Activated CD4-positive, alpha-beta memory T cell treated with anti-CD3 and anti-CD28 coated beads, Interleukin-2, amount 10 ng/mL, durations not matched to agents 7 days and 5 days (primary cell): ENCODE data around the gene PDGFA. TPM values are rescaled to one million over a fixed set of nuclear protein-coding genes. Genes with fewer than 3 reads are reported as not detected.

Experiments used
- CTCF ChIA-PET: fragments of 350-600 bp; sonication (Branson Sonifier 250); formaldehyde crosslinking; loops from one replicate; lab custom pipeline; 2021; ENCODE audit warnings: antibody characterized with exemption, inconsistent platforms; lab: Charles Lee
- POLR2A ChIA-PET: fragments of 350-600 bp; sonication (Branson Sonifier 250); formaldehyde crosslinking; loops from one replicate; lab custom pipeline; 2021; ENCODE audit warnings: antibody characterized with exemption; lab: Charles Lee
- DNase-seq: peaks from one replicate; pipeline ENCODE4 v3.0.0-alpha.2; 2020
- H3K27ac Mint-ChIP-seq: one replicate; pipeline ENCODE4 v1.8.0; 2021; ENCODE audit warnings: mild to moderate bottlenecking, mixed read lengths
- H3K27me3 Mint-ChIP-seq: one replicate; pipeline ENCODE4 v1.8.0; 2021; ENCODE audit warnings: mixed read lengths
- H3K36me3 Mint-ChIP-seq: one replicate; pipeline ENCODE4 v1.8.0; 2021; ENCODE audit warnings: low read depth, mixed read lengths
- H3K4me1 Mint-ChIP-seq: one replicate; pipeline ENCODE4 v1.8.0; 2021; ENCODE audit warnings: mixed read lengths
- H3K4me3 Mint-ChIP-seq: one replicate; pipeline ENCODE4 v1.8.0; 2021; ENCODE audit warnings: mild to moderate bottlenecking, mixed read lengths
- H3K9me3 Mint-ChIP-seq: one replicate; pipeline ENCODE4 v1.8.0; 2021; ENCODE audit warnings: mixed read lengths
- total RNA-seq, 2 experiments: library from RNA; stranded (reverse); gene quantifications; one replicate each; pipeline ENCODE4 v1.2.3, GENCODE V29; 2021

The PDGFA gene
- total RNA-seq, 2 experiments from 2014 or later, result 0.70 to 0.73 TPM

DNA sequence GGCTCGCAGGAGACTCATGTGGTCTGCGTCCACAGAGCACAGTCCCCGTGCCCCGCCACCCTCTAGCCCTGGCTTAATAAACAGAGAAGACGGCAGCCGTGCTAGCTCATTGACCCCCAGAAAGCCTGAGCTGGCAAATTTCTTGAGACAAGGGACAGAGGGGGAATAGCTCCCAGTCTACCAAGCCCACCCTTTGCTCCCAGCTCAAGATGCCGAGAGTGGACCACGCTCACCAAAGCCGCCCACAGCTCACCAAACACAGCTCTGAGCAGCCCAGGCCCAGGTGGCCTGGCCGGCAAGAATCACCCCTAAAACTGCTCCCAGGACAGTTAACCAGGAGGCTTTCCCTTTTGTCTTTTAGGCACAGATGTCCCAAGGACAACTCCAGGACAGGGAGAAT lies 5.4 kb downstream of the PDGFA start:
- CTCF ChIA-PET, result no interaction called here
- H3K36me3 Mint-ChIP-seq, result no peaks in the 10 kb centered on the region

DNA sequence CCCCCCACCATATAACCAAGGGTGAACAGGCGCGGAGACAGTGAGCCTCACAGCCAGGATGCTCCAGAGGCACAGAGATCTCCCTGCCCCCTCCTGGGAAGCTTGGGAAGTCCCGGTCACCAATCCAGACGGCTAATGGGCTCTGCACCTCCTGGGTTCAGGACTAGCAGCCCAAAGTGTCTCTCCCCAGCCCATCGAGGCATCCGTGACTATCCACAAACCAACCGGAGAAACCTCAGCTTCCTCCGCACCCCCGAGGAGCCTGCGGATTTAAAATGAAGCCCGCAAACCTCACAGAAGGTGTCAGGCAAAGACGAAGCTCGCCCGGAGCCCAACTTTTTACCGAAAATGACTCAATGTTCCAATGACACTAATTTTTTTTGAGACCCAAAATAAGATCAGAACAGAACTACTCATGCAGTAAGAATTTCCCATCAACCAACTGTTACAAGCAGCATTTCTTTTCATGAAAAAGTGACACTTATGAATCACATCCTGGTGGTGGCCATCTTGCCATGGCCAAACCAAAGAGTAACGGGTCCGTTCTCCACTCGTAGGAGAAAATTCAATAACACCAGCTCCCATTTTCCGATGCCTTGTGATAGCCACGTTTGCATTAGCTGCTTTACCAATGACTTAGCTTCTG lies 6.0 kb downstream of the PDGFA start:
- Mint-ChIP-seq H3K36me3 (no peaks in the 10 kb centered on the region), H3K4me1 (peaks cover 15% of the 10 kb centered on the region), H3K4me3 (no peak overlapping the region), H3K27ac (no peak overlapping the region), H3K27me3 (peaks cover 24% of the 10 kb centered on the region), H3K9me3 (no peaks in the 10 kb centered on the region)
- POLR2A ChIA-PET, result no interaction called here
- CTCF ChIA-PET, result no interaction called here
- no peak for DNase-seq

More for the DNA sequence above, 5.4 kb downstream of the PDGFA start:
- Mint-ChIP-seq H3K4me3 (no peak overlapping the region), H3K27me3 (peaks cover 24% of the 10 kb centered on the region), H3K4me1 (peaks cover 15% of the 10 kb centered on the region), H3K9me3 (no peaks in the 10 kb centered on the region), H3K27ac (no peak overlapping the region)
- DNase-seq, result no peak
- POLR2A ChIA-PET, result no interaction called here

DNA sequence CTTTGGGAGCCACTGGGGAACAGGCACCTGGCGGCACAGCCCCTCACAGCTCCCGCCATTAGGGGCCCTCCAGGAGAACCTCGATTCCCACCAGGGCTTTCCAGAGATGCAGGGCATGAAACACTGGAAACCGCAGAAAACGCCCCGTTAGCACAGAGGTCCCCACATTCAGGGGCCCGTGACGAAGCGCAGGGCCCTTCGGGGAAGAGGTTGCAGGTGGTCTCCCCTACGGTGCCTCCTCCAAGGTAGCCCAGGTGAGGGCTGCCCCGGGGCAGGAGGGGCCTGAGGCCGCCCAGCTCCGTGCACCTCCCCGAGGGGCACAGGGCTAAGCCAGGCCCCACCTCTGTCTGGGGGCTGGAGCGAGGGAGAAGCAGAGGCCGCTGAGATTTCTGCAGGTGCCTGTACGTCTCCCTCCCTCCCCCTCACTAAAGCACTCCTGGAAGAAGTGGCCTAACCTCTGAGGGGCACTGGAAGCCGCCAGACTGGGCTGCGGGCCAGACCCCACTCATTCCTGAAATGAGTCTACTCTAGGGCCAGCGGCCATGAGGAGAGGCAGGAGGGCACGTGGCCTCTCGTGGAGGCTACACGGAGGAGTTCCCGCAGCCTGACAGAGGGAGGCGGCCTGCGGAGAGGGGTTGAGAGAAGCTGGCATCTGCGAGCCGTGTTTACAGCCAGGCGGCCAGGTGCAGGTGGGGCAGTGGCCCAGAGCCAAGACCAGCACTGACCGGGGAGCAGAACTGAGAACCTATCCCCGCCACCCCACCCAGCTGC lies 6.9 kb downstream of the PDGFA start:
- Mint-ChIP-seq H3K9me3 (no peaks in the 10 kb centered on the region), H3K27ac (no peak overlapping the region), H3K36me3 (no peaks in the 10 kb centered on the region), H3K4me1 (peaks cover 9% of the 10 kb centered on the region), H3K4me3 (no peak overlapping the region), H3K27me3 (peaks cover 18% of the 10 kb centered on the region)
- no peak for DNase-seq
- POLR2A ChIA-PET, result no interaction called here
- CTCF ChIA-PET, result no interaction called here

DNA sequence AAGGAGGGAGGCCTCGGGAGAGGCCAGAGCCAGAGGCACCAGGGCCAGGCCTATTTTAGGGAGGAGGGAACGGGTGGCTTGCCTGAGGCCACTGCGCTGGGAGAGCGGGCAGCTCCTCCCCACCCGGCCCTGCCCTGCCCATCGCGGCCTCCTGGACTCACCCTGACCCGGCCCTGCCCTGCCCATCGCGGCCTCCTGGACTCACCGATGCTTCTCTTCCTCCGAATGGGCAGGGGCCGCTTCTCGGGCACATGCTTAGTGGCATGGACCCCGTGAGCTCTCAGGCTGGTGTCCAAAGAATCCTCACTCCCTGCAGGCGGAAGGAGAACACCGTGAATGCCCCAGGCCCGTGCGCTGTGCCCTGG lies 7.5 kb downstream of the PDGFA start:
- H3K36me3 Mint-ChIP-seq, result no peaks in the 10 kb centered on the region
- H3K4me3 Mint-ChIP-seq, result no peak overlapping the region
- ChIA-PET POLR2A (no interaction called here), CTCF (no interaction called here)
- H3K27ac Mint-ChIP-seq, result no peak overlapping the region
- H3K4me1 Mint-ChIP-seq, result peaks cover 8% of the 10 kb centered on the region
- H3K9me3 Mint-ChIP-seq, result no peaks in the 10 kb centered on the region
- DNase-seq, result no peak
- peaks cover 16% of the 10 kb centered on the region for H3K27me3 Mint-ChIP-seq

DNA sequence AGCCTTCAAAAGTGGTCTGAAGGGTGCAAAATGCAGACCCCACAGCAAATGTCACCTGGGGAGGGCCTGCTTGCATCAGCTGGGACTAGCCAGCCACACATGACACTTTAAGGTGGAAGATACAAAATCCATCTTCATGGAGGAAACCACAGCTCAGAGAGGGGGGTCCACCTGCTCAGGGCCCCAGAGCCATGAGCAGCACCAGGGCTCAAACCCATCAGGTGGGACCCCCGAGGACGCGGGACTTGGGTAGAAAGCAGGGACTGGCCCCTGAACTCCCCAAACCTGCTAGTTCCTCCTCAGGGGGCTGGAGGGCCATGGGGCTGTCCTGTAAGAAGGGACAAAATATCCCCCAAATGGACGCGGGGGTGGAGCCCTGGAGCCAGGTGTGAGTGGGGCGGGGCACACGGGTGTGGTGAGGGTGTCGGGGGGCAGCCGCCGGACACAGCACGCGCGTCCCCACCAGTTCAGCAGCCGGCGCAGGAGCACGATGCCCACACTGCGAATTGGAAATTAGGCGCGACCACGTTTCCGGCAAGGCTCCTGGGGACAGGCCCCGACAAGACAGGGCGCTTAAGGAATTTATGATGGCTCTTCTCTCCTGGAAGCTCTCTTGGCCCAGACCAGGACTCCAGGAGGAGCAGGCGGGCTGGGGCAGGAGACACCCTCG lies 8.0 kb downstream of the PDGFA start:
- H3K4me3 Mint-ChIP-seq, result no peak overlapping the region
- H3K27me3 Mint-ChIP-seq, result peaks cover 16% of the 10 kb centered on the region
- no peak overlapping the region for H3K27ac Mint-ChIP-seq
- POLR2A ChIA-PET, result no interaction called here
- no peaks in the 10 kb centered on the region for H3K36me3 Mint-ChIP-seq
- CTCF ChIA-PET, result no interaction called here
- H3K9me3 Mint-ChIP-seq, result no peaks in the 10 kb centered on the region
- DNase-seq, result no peak
- peaks cover 8% of the 10 kb centered on the region for H3K4me1 Mint-ChIP-seq

DNA sequence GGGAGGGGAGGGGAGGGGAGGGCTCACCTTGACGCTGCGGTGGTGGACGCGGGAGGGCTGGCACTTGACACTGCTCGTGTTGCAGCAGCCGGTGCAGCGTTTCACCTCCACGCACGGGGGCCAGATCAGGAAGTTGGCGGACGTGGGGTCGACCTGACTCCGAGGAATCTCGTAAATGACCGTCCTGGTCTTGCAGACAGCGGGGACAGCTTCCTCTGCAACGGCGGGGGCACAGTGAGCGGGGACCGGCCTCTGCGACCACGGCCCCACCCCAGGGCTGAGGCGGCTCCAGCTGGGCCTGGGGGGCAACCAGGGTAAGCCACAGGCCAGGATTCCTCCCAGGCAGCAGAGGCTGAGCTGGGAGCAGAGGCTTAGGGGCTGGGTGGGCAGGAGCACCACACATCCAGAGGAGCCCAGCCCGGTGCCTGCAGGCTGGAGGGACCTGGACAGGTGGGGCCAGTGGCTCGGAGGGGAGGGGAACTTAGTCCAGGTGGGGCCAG lies 8.8 kb downstream of the PDGFA start:
- POLR2A ChIA-PET, result no interaction called here
- Mint-ChIP-seq H3K4me1 (peaks cover 5% of the 10 kb centered on the region), H3K36me3 (no peaks in the 10 kb centered on the region), H3K9me3 (no peaks in the 10 kb centered on the region), H3K27me3 (peaks cover 11% of the 10 kb centered on the region), H3K27ac (no peak overlapping the region), H3K4me3 (no peak overlapping the region)
- CTCF ChIA-PET, result no interaction called here
- DNase-seq, result no peak

DNA sequence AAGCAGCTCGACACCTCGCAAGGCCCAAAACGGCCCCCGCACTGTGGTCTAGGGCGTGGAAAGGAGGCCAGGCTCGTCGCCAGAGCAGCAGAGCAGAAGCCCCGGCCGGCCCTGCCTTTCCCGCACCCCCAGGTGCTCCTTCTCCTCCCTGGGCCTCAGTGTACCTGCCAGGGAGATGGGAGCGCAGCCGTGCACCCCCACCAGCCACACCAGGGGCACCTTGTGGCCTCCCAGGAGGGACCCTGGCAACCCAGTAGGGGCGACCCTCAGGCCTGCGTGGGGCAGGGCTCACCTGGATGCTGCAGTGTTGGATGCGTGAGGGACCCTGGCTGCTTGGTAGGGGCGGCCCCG lies 9.5 kb downstream of the PDGFA start:
- Mint-ChIP-seq H3K4me1 (peaks cover 5% of the 10 kb centered on the region), H3K27me3 (peaks cover 4% of the 10 kb centered on the region), H3K4me3 (no peak overlapping the region), H3K9me3 (no peaks in the 10 kb centered on the region), H3K36me3 (no peaks in the 10 kb centered on the region), H3K27ac (no peak overlapping the region)
- ChIA-PET CTCF (no interaction called here), POLR2A (no interaction called here)
- no peak for DNase-seq

DNA sequence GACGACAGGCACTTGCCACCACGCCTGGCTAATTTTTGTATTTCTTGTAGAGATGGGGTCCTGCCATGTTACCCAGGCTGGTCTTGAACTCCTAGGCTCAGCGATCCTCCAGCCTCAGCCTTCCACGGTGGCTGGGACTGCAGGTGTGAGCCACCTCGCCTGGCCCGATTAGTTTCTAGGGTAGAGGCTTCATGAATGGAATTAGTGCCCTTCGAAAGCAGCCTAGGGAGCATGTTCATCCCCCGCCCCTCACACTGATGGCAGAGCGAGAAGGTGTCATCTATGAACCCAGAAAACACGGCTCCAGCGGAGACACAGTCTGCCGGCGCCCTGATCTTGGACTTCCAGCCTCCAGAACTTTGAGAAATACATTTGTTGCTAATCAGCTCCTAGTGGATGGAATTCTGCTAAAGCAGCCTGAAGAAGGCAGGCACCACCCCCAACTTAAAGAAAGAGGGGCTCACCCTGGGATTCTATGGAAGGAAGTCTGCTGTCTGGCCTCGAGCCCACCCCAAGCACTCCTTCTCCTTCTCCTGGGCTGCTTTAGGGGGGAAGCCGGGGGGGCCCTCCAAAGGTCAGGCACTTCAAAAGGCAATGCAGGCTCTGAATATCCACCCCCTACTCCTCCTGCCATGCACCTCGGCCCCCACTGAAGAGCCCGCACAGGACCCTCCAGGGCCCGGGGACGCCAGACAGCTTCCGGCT lies 10.1 kb downstream of the PDGFA start:
- peaks cover 2% of the 10 kb centered on the region for H3K27me3 Mint-ChIP-seq
- no peaks in the 10 kb centered on the region for H3K36me3 Mint-ChIP-seq
- DNase-seq, result no peak
- ChIA-PET CTCF (no interaction called here), POLR2A (no interaction called here)
- peaks cover 5% of the 10 kb centered on the region for H3K4me1 Mint-ChIP-seq
- H3K27ac Mint-ChIP-seq, result no peak overlapping the region
- no peaks in the 10 kb centered on the region for H3K9me3 Mint-ChIP-seq
- H3K4me3 Mint-ChIP-seq, result no peak overlapping the region

DNA sequence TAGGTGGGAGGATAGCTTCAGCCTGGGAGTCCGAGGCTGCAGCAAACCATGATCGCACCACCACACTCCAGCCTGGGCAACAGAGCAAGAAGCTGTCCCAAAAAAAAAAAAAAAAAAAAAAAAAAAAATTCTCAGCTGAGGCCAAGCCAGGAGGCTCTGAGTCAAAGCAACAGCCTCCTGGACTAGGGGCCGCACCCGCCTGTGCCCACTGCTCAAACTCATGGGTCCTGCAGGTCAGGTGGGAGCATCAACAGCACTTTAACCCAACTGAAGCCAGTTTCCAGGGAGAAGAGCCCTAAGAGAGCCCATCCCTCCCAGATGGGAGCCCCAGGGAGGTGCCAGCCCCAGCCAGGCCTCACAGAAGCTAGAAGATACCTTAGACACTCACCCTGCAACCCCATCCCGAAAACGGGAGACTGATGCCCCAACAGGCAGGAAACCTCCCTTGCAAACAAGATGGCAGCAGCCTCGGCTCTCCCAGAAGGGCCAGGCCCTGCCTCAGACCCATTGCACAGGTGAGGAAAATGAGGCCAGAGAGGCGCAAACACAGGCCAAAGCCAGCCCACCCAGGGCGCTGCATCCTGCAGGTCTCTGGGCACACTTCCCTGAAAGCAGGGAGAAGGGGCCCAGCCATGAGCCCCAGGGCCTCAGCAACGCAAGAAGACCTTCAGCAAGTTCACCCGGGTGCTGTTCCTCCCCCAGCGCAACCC lies 11.0 kb downstream of the PDGFA start:
- no peak overlapping the region for H3K27ac Mint-ChIP-seq
- H3K36me3 Mint-ChIP-seq, result no peaks in the 10 kb centered on the region

DNA sequence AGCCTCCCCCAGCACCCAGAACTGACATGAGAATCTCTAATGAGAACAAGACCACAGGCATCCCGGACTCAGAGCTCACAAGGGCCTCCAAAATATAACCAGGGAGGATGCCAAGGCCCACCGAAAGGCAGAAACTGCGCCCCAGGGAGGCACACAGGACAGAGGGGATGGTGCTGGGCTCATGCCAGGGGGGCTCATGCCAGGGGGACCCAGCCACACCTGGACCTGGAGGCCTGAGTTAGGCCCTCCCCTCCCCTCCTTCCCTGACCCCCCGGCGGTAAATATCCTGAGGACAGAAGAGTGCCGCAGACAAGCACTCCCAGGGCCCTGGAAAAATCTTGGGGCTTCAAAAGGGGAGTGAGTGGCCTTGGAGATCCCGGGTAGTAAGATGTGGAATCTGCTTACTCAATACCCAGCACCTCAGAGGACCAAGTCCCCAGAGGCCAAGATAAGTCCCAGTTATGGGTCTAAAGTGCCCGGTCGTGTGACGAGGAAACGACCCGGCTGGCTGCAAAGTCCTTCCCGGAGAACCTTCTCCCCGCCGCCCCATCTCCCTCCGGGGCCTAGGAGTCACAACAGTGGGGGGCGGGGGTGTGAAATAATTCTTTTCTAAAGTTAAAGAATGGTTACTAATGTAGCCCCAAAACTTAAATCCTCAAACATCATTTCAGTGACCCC lies 11.9 kb downstream of the PDGFA start:
- H3K4me3 Mint-ChIP-seq, result no peak overlapping the region
- H3K36me3 Mint-ChIP-seq, result no peaks in the 10 kb centered on the region
- DNase-seq, result no peak
- no peaks in the 10 kb centered on the region for H3K4me1 Mint-ChIP-seq
- ChIA-PET POLR2A (no interaction called here), CTCF (no interaction called here)
- no peak overlapping the region for H3K27ac Mint-ChIP-seq
- H3K9me3 Mint-ChIP-seq, result no peaks in the 10 kb centered on the region
- H3K27me3 Mint-ChIP-seq, result no peaks in the 10 kb centered on the region

More for the DNA sequence above, 11.0 kb downstream of the PDGFA start:
- DNase-seq, result no peak
- POLR2A ChIA-PET, result no interaction called here
- H3K4me3 Mint-ChIP-seq, result no peak overlapping the region
- H3K4me1 Mint-ChIP-seq, result peaks cover 1% of the 10 kb centered on the region
- H3K9me3 Mint-ChIP-seq, result no peaks in the 10 kb centered on the region
- no peaks in the 10 kb centered on the region for H3K27me3 Mint-ChIP-seq
- CTCF ChIA-PET, result no interaction called here

DNA sequence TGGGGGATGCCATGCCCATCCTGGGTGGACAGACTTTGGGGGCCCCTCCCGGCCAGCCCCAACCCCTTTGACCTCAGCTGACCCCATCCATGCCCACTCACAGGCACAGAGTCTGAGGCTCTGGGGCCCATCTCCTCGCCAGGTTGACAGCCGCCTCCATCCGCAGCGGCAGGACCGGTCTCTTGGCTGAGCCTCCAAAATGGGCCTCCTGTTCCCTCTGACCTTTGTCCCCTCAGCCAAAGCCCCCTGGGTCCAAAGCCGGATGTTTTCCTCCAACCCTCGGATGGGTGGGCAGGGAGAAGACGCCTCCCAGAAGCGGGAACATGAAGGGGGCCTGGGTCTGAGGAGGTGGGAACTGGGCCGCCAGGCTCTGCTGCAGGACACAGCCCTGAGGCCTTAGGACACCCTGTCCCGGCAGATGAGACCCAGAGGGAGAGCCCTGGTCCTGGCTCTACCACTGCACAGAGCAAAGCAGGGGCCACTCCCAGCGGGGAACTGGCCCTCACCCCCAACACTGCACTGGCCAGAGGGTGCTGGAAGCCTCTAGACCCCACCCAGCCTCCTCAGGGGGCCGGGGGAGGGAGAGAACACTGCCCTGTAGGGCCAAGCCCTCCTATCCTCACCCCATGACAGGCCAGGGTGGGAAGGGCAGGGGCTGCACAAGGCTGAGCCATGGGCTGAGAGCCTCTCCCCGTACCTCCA lies 12.6 kb downstream of the PDGFA start:
- Mint-ChIP-seq H3K4me3 (no peak overlapping the region), H3K27me3 (no peaks in the 10 kb centered on the region), H3K36me3 (no peaks in the 10 kb centered on the region), H3K27ac (no peak overlapping the region), H3K9me3 (no peaks in the 10 kb centered on the region), H3K4me1 (no peaks in the 10 kb centered on the region)
- no peak for DNase-seq
- ChIA-PET CTCF (no interaction called here), POLR2A (no interaction called here)

DNA sequence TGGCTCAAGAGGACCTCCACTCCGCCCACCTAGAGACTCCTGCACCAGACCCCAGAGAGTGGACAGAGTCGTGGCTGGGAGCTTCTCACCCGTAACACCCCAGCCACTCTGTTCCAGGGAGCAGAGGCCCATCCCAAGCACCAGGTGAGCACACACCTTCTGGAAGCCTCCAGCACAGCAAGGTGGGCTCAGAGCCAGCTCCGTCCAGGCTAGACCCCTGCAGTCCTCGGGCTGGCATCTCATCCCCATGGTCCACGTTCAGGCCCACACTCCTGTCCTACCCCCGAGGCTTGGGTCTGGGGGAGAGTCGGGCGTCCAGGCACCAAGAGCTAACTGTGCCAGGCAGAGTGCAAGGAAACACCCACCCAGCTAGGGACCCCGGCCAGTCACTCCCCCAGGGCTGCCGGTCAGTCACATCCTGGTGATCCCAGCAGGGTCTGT lies 13.2 kb downstream of the PDGFA start:
- ChIA-PET POLR2A (no interaction called here), CTCF (no interaction called here)
- H3K9me3 Mint-ChIP-seq, result no peaks in the 10 kb centered on the region
- no peak overlapping the region for H3K27ac Mint-ChIP-seq
- no peaks in the 10 kb centered on the region for H3K36me3 Mint-ChIP-seq
- H3K27me3 Mint-ChIP-seq, result no peaks in the 10 kb centered on the region
- no peak overlapping the region for H3K4me3 Mint-ChIP-seq
- H3K4me1 Mint-ChIP-seq, result no peaks in the 10 kb centered on the region
- no peak for DNase-seq
